ENCODE measurements around the gene RIT2.

DNA sequence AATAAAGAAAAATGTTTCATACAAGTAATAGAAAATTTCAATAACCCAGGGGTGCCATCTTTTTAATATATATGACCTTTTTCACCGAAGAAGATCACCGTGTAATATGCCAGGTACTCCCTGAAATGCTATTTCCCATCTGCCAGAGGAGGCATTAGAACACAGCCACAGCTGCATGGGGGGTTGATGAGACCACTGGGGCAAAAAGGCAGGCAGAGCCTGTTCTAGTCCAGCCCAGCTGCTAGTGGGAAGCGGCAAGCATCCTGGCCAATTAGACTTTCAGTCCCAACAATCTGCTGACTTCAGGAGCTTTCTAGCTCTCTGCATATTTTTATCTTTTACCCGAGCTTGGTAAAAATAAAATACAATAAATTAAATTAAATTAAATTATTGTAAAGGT lies 362.6 kb downstream of the RIT2 start:
- TF ChIP-seq CTCF (IDR thresholded peaks at IDR 0.05) (no peak), EP300 (IDR thresholded peaks at IDR 0.05) (no peak), POLR2A (IDR thresholded peaks at IDR 0.05) (no peak)

Measured in ovary (tissue), 3 donors.